HepG2 (cell line): ENCODE data around the gene SLC7A11. TPM values are rescaled to one million over a fixed set of nuclear protein-coding genes. Genes with fewer than 3 reads are reported as not detected.

Experiments used
- ARNT2 ChIP-seq: sonication (generic); formaldehyde crosslinking; IDR thresholded peaks from 2 replicates; pipeline ENCODE4 v1.8.0; 2022; ENCODE audit warnings: mild to moderate bottlenecking, low read depth, missing genetic modification reagents, moderate library complexity
- BHLHE40 ChIP-seq: IDR thresholded peaks from 2 replicates; pipeline ENCODE4 v1.6.1; 2011; ENCODE audit warnings: low read length, improper control_type of control experiment
- CBX5 ChIP-seq: sonication (generic); formaldehyde crosslinking; IDR thresholded peaks from 2 replicates; pipeline ENCODE4 v1.4.0; 2020; ENCODE audit warnings: missing genetic modification reagents, borderline replicate concordance
- DBP ChIP-seq: sonication (generic); formaldehyde crosslinking; IDR thresholded peaks from 2 replicates; pipeline ENCODE4 v1.4.0; 2020; ENCODE audit warnings: missing genetic modification reagents; ENCODE audit errors: not compliant biosample characterization
- ETS1 ChIP-seq: sonication (generic); formaldehyde crosslinking; IDR thresholded peaks from 2 replicates; pipeline ENCODE4 v1.4.0; 2020; ENCODE audit warnings: missing genetic modification reagents
- MBD4 ChIP-seq: IDR thresholded peaks from 2 replicates; pipeline ENCODE4 v1.6.1; 2012; ENCODE audit warnings: low read length, inconsistent platforms, borderline replicate concordance
- MED13 ChIP-seq: sonication (generic); formaldehyde crosslinking; IDR thresholded peaks from 2 replicates; pipeline ENCODE4 v1.5.0; 2020; ENCODE audit warnings: missing genetic modification reagents
- NFIC ChIP-seq: IDR thresholded peaks from 2 replicates; pipeline ENCODE4 v1.6.1; 2012; ENCODE audit warnings: mild to moderate bottlenecking, low read length, inconsistent platforms
- NONO ChIP-seq, 2 experiments: fragments of 450-650 bp in 1 of 2; sonication (generic) in 1 of 2; formaldehyde crosslinking in 1 of 2; IDR thresholded peaks in 1 of 2; conservative IDR thresholded peaks in 1 of 2; 2 replicates each; pipeline versions ENCODE4 v1.6.1 to v1.8.0; 2017 to 2022; ENCODE audit warnings: mild to moderate bottlenecking in 1 of 2, missing genetic modification reagents in 1 of 2, moderate library complexity in 1 of 2
- RARA ChIP-seq: IDR thresholded peaks from 2 replicates; pipeline ENCODE4 v1.6.1; 2016; ENCODE audit warnings: missing genetic modification reagents, missing compliant biosample characterization
- REPIN1 ChIP-seq: sonication (generic); formaldehyde crosslinking; IDR thresholded peaks from 2 replicates; pipeline ENCODE4 v1.8.0; 2022; ENCODE audit warnings: missing genetic modification reagents, low read depth, mild to moderate bottlenecking, borderline replicate concordance
- TCF12 ChIP-seq, 2 experiments: fragments of 450-650 bp in 1 of 2; sonication (generic) in 1 of 2; formaldehyde crosslinking in 1 of 2; IDR thresholded peaks; 2 replicates each; pipeline versions ENCODE4 v1.6.1 to v1.8.0; 2017 to 2022; ENCODE audit warnings: antibody characterized with exemption in 1 of 2, mild to moderate bottlenecking in 1 of 2, missing genetic modification reagents in 1 of 2, moderate library complexity in 1 of 2
- TEAD3 ChIP-seq: optimal IDR thresholded peaks from 2 replicates; pipeline ENCODE3; 2016; ENCODE audit warnings: borderline replicate concordance
- TFDP2 ChIP-seq: sonication (generic); formaldehyde crosslinking; IDR thresholded peaks from 2 replicates; pipeline ENCODE4 v1.4.0; 2020; ENCODE audit warnings: missing genetic modification reagents
- ZBTB1 ChIP-seq: sonication (generic); formaldehyde crosslinking; IDR thresholded peaks from 2 replicates; pipeline ENCODE4 v1.4.0; 2020; ENCODE audit warnings: missing genetic modification reagents, borderline replicate concordance
- ZMYM4 ChIP-seq: sonication (generic); formaldehyde crosslinking; IDR thresholded peaks from 2 replicates; pipeline ENCODE4 v1.8.1; 2023; ENCODE audit warnings: mild to moderate bottlenecking, missing genetic modification reagents
- ZNF33B ChIP-seq: sonication (generic); formaldehyde crosslinking; IDR thresholded peaks from 2 replicates; pipeline ENCODE4 v1.5.1; 2020; ENCODE audit warnings: mild to moderate bottlenecking, missing genetic modification reagents
- ZNF362 ChIP-seq: sonication (generic); formaldehyde crosslinking; IDR thresholded peaks from 2 replicates; pipeline ENCODE4 v1.4.0; 2020; ENCODE audit warnings: missing genetic modification reagents, mild to moderate bottlenecking, borderline replicate concordance
- polyA plus RNA-seq, 8 experiments: library from polyadenylated mRNA; depleted of rRNA in 3 of 8; stranded (reverse) in 7 of 8; unstranded in 1 of 8; fragments of >200 nt; fragmentation: Illumina TruSeq in 4 of 8; extraction: Trizol in 4 of 8; gene quantifications; 2 replicates each; pipeline versions ENCODE4 v1.2.1 to v1.2.3, GENCODE V29; 2011 to 2016; ENCODE audit warnings: low read depth in 4 of 8, missing spikeins in 1 of 8, mixed read lengths in 1 of 8; ENCODE audit not compliant: insufficient read depth in 1 of 8
- total RNA-seq, 5 experiments: library from RNA; depleted of rRNA; stranded (reverse); fragments of >200 nt; fragmentation: Illumina TruSeq; extraction: Trizol; gene quantifications; 2 replicates each; pipeline ENCODE4 v1.2.3, GENCODE V29; 2016; ENCODE audit warnings: low read depth in 1 of 5
- TF ChIP-seq, protein P1 (sequence below): sonication (generic); formaldehyde crosslinking; IDR thresholded peaks from 2 replicates; pipeline ENCODE4 v1.8.1; 2023; ENCODE audit warnings: mild to moderate bottlenecking, missing genetic modification reagents
- TF ChIP-seq, protein P2 (sequence below): IDR thresholded peaks from 2 replicates; pipeline ENCODE4 v1.6.1; 2016; ENCODE audit warnings: missing biosample characterization, missing genetic modification reagents, low read depth
- TF ChIP-seq, protein P3 (sequence below): sonication (generic); IDR thresholded peaks from 2 replicates; pipeline ENCODE4 v1.6.1; 2016; ENCODE audit warnings: low read depth, borderline replicate concordance

SLC7A11 gene
- total and polyA plus RNA-seq, 2 of the 13 experiments (the other 11 are each of a cell fraction or from before 2014, with no cell fraction given): 15.7 to 17.5 TPM

DNA sequence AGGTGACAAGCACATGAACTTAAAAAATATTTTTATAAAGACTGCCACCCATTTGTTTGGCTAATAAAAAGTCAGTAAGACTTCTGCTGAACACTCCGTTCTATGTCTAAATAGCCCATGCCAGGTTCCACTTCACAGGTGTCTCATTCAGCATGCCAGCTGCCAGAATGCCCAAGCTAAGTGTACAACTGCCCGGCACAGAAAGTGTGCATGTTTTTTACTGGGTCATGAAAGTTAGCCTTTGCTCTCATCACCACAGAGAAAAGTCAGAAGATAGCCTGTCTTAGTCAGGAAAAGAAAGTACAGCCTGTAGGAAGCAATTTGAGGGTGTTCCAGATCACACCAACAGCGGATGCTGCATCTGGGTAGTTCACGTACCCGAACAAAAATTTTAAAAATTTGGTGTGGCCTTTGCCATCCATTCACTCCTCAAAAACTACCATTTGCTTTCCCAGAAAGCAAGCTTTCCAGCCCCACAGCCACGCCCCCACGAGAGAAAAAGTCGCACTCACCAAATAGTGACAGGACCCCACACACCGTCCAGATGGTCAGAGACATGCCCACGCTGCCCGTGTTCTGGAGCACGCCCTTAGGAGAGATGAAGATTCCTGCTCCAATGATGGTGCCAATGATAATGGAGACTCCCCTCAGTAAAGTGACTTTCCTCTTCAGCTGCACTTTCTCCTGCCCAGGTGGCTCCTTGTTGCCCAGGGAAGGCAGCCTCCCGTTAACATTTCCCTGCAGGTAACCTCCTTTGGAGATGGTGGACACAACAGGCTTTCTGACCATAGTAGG, 671 bp downstream of the SLC7A11 start (continued):
- TF ChIP-seq TEAD3 (CRISPR knock-in tag): no peak
- no peak for TF ChIP-seq MBD4
- TF ChIP-seq REPIN1 (CRISPR knock-in tag): peak; percentile 11
- no peak for TF ChIP-seq MED13
- TF ChIP-seq, protein P1, sequence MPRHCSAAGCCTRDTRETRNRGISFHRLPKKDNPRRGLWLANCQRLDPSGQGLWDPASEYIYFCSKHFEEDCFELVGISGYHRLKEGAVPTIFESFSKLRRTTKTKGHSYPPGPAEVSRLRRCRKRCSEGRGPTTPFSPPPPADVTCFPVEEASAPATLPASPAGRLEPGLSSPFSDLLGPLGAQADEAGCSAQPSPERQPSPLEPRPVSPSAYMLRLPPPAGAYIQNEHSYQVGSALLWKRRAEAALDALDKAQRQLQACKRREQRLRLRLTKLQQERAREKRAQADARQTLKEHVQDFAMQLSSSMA (CRISPR knock-in tag): no peak
- no peak for TF ChIP-seq ETS1
- no peak for TF ChIP-seq ZNF362
- TF ChIP-seq, protein P2, sequence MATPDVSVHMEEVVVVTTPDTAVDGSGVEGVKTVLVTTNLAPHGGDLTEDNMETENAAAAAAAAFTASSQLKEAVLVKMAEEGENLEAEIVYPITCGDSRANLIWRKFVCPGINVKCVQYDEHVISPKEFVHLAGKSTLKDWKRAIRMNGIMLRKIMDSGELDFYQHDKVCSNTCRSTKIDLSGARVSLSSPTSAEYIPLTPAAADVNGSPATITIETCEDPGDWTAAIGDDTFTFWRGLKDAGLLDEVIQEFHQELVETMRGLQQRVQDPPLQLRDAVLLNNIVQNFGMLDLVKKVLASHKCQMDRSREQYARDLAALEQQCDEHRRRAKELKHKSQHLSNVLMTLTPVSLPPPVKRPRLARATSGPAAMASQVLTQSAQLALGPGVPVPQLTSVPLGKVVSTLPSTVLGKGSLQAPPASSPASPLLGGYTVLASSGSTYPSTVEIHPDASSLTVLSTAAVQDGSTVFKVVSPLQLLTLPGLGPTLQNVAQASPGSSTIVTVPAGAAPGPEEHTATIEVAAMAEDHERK (CRISPR knock-in tag): no peak
- no peak for TF ChIP-seq TCF12 (IDR thresholded peaks at IDR 0.05)
- TF ChIP-seq TCF12 (CRISPR knock-in tag; IDR thresholded peaks at IDR 0.05): no peak
- TF ChIP-seq ARNT2 (CRISPR knock-in tag): 0 out of 2 replicates have a peak, but pooled peaks have one; percentile 18
- no peak for TF ChIP-seq DBP (CRISPR knock-in tag)
- TF ChIP-seq ZMYM4 (CRISPR knock-in tag): no peak
- TF ChIP-seq NFIC: no peak
- TF ChIP-seq NONO (IDR thresholded peaks at IDR 0.05): no peak
- peak; percentile 36; the same call in 1 of the 2 replicates for TF ChIP-seq NONO (CRISPR knock-in tag; conservative IDR thresholded peaks at IDR 0.05)
- TF ChIP-seq BHLHE40: no peak
- TF ChIP-seq RARA (CRISPR knock-in tag): no peak
- TF ChIP-seq TFDP2: 0 out of 2 replicates have a peak, but pooled peaks have one; percentile 10
- TF ChIP-seq ZBTB1 (CRISPR knock-in tag): no peak
- TF ChIP-seq, protein P3, sequence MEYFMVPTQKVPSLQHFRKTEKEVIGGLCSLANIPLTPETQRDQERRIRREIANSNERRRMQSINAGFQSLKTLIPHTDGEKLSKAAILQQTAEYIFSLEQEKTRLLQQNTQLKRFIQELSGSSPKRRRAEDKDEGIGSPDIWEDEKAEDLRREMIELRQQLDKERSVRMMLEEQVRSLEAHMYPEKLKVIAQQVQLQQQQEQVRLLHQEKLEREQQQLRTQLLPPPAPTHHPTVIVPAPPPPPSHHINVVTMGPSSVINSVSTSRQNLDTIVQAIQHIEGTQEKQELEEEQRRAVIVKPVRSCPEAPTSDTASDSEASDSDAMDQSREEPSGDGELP: no peak
- 0 out of 2 replicates have a peak, but pooled peaks have one; percentile 11 for TF ChIP-seq CBX5 (CRISPR knock-in tag)
- TF ChIP-seq ZNF33B (CRISPR knock-in tag): 0 out of 2 replicates have a peak, but pooled peaks have one; percentile 22
